GM12878 (cell line): ENCODE results near the gene CLDN16. TPM values are rescaled to one million over a fixed set of nuclear protein-coding genes. Genes with fewer than 3 reads are reported as not detected.

ENCODE experiments used
- CBFB ChIP-seq: IDR thresholded peaks from 2 replicates; pipeline ENCODE4 v1.6.1; 2016; ENCODE audit warnings: antibody characterized with exemption, low read depth
- DPF2 ChIP-seq: fragments of 450-650 bp; IDR thresholded peaks from 2 replicates; pipeline ENCODE4 v1.6.1; 2017; ENCODE audit warnings: mild to moderate bottlenecking
- FOXM1 ChIP-seq: IDR thresholded peaks from 2 replicates; pipeline ENCODE4 v1.6.1; 2012; ENCODE audit warnings: low read depth, mild to moderate bottlenecking, inconsistent platforms, low read length, moderate library complexity
- KAT2A ChIP-seq: conservative IDR thresholded peaks from 2 replicates; pipeline ENCODE4 v1.6.1; 2011; ENCODE audit warnings: low read depth, low read length; ENCODE audit not compliant: control insufficient read depth
- NFIC ChIP-seq: IDR thresholded peaks from 2 replicates; pipeline ENCODE4 v1.6.1; 2012; ENCODE audit warnings: low read depth, mild to moderate bottlenecking, inconsistent platforms, low read length, moderate library complexity
- PAX5 ChIP-seq: IDR thresholded peaks from 2 replicates; pipeline ENCODE4 v1.6.1; 2011; ENCODE audit warnings: low read depth, low read length, borderline replicate concordance
- RFX5 ChIP-seq: IDR thresholded peaks from 2 replicates; pipeline ENCODE4 v1.6.1; 2011; ENCODE audit warnings: low read depth, low read length, improper control_type of control experiment
- SPI1 ChIP-seq: IDR thresholded peaks from 2 replicates; pipeline ENCODE4 v1.6.1; 2011; ENCODE audit warnings: low read depth, mild to moderate bottlenecking, low read length, moderate library complexity, borderline replicate concordance; ENCODE audit not compliant: insufficient read depth
- TCF7 ChIP-seq: IDR thresholded peaks from 2 replicates; pipeline ENCODE4 v1.6.1; 2014; ENCODE audit warnings: antibody characterized with exemption, borderline replicate concordance
- ZNF207 ChIP-seq: fragments of 450-650 bp; IDR thresholded peaks from 2 replicates; pipeline ENCODE4 v1.6.1; 2014; ENCODE audit warnings: antibody characterized with exemption, mild to moderate bottlenecking, borderline replicate concordance
- ZNF217 ChIP-seq: fragments of 450-650 bp; IDR thresholded peaks from 2 replicates; pipeline ENCODE4 v1.6.1; 2017; ENCODE audit warnings: antibody characterized with exemption, mild to moderate bottlenecking
- ZNF24 ChIP-seq: fragments of 450-650 bp; IDR thresholded peaks from 2 replicates; pipeline ENCODE4 v1.6.1; 2017; ENCODE audit warnings: antibody characterized with exemption, mild to moderate bottlenecking
- ZNF622 ChIP-seq: fragments of 450-650 bp; IDR thresholded peaks from 2 replicates; pipeline ENCODE4 v1.6.1; 2017; ENCODE audit warnings: mild to moderate bottlenecking, inconsistent platforms
- polyA plus RNA-seq, 11 experiments: library from polyadenylated mRNA; depleted of rRNA in 4 of 11; unstranded in 6 of 11; stranded (reverse) in 5 of 11; fragments of >200 nt; fragmentation: Nextera tagmentation in 4 of 11; fragmentation: Illumina TruSeq in 1 of 11; extraction: Ambion mirVana in 4 of 11; extraction: Trizol in 1 of 11; gene quantifications; 1 replicate in 1 of 11; 2 replicates in 10 of 11; pipeline versions ENCODE4 v1.2.1 to v1.2.3, GENCODE V29; 2011 to 2016; ENCODE audit warnings: inconsistent platforms in 2 of 11, missing spikeins in 2 of 11, low read depth in 1 of 11
- total RNA-seq, 4 experiments: library from RNA; depleted of rRNA in 3 of 4; stranded (reverse); fragments of >200 nt in 3 of 4; fragmentation: Illumina TruSeq in 1 of 4; extraction: Trizol in 1 of 4; gene quantifications; 2 replicates each; pipeline versions ENCODE4 v1.2.1 to v1.2.3, GENCODE V29; 2013 to 2021
- TF ChIP-seq, protein P1 (sequence below): IDR thresholded peaks from 2 replicates; pipeline ENCODE4 v1.6.1; 2011; ENCODE audit warnings: borderline replicate concordance, low read depth, mild to moderate bottlenecking, moderate library complexity, low read length; ENCODE audit not compliant: insufficient read depth, poor library complexity, severe bottlenecking
- TF ChIP-seq, protein P2 (sequence below): IDR thresholded peaks from 2 replicates; pipeline ENCODE4 v1.6.1; 2011; ENCODE audit warnings: borderline replicate concordance, low read depth, mild to moderate bottlenecking, moderate library complexity, mixed read lengths, low read length; ENCODE audit not compliant: insufficient read depth; ENCODE audit errors: extremely low read length
- TF ChIP-seq, protein P3 (sequence below): IDR thresholded peaks from 2 replicates; pipeline ENCODE4 v1.6.1; 2012; ENCODE audit warnings: low read depth, low read length, improper control_type of control experiment
- TF ChIP-seq, protein P4 (sequence below): fragments of 450-650 bp; IDR thresholded peaks from 2 replicates; pipeline ENCODE4 v1.6.1; 2018; ENCODE audit warnings: borderline replicate concordance, mild to moderate bottlenecking; ENCODE audit not compliant: partially characterized antibody
- TF ChIP-seq, protein P5 (sequence below): IDR thresholded peaks from 2 replicates; pipeline ENCODE4 v1.6.1; 2012; ENCODE audit warnings: mild to moderate bottlenecking, low read depth, low read length
- TF ChIP-seq, protein P6 (sequence below): IDR thresholded peaks from 2 replicates; pipeline ENCODE4 v1.6.1; 2012; ENCODE audit warnings: low read depth, low read length, improper control_type of control experiment

CLDN16 gene
- total and polyA plus RNA-seq, 10 of the 15 experiments (the other 5 are each of a cell fraction or from before 2014, with no cell fraction given), result 3.2 to 26.6 (median 4.0) TPM

DNA sequence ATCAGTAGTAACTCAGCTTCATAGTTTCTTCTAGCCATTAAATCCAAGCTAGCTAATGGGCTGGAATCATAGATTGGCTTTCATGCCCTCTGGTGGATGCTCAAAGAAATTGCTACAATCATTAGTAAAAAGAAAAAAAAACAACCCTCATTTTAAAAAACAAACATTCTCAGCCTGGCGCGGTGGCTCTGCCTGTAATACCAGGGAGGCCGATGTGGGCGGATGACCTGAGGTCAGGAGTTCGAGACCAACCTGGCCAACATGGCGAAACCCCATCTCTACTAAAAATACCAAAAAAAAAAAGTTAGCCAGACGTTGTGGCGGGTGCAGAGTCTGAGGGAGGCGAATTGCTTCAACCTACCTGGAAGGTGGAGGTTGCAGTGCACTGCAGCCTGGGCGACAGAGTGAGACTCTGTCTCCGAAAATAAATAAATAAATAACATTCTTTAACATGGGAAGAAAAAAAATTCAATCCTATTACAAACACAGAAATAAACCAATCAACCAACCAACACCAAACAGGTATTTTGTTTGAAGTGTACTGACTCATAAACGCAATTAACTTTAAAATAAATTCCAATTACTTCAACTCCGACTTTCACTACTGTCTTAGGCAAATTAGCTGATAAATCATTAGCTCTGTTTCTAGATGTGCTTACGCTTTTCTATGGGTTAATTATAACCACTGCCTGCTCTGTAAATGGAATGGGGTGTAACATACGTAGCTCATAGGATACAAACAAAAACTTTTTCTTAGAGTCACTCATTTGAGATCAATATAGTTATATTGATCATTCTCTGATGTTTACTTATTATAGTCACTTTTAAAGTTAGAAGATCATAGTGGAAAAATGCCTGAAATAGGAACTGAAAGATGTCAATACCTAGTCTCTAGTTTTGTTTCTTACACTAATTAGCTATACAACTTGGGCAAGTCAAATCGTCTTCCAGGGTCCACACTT is 36.8 kb downstream of the CLDN16 start (continued):
- TF ChIP-seq, protein P1, sequence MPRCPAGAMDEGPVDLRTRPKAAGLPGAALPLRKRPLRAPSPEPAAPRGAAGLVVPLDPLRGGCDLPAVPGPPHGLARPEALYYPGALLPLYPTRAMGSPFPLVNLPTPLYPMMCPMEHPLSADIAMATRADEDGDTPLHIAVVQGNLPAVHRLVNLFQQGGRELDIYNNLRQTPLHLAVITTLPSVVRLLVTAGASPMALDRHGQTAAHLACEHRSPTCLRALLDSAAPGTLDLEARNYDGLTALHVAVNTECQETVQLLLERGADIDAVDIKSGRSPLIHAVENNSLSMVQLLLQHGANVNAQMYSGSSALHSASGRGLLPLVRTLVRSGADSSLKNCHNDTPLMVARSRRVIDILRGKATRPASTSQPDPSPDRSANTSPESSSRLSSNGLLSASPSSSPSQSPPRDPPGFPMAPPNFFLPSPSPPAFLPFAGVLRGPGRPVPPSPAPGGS, result no peak
- TF ChIP-seq ZNF207 (no peak), SPI1 (peak; percentile 38; the same call in 1 of the 2 replicates), TCF7 (no peak), DPF2 (peak; percentile 71), ZNF24 (peak; percentile 57), NFIC (no peak), PAX5 (no peak), CBFB (no peak), RFX5 (no peak), FOXM1 (0 out of 2 replicates have a peak, but pooled peaks have one; percentile 14), ZNF622 (no peak), ZNF217 (0 out of 2 replicates have a peak, but pooled peaks have one; percentile 13), KAT2A (no peak)
- TF ChIP-seq, protein P2, sequence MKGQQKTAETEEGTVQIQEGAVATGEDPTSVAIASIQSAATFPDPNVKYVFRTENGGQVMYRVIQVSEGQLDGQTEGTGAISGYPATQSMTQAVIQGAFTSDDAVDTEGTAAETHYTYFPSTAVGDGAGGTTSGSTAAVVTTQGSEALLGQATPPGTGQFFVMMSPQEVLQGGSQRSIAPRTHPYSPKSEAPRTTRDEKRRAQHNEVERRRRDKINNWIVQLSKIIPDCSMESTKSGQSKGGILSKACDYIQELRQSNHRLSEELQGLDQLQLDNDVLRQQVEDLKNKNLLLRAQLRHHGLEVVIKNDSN, result no peak
- TF ChIP-seq, protein P3, sequence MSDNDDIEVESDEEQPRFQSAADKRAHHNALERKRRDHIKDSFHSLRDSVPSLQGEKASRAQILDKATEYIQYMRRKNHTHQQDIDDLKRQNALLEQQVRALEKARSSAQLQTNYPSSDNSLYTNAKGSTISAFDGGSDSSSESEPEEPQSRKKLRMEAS, result no peak
- TF ChIP-seq, protein P4, sequence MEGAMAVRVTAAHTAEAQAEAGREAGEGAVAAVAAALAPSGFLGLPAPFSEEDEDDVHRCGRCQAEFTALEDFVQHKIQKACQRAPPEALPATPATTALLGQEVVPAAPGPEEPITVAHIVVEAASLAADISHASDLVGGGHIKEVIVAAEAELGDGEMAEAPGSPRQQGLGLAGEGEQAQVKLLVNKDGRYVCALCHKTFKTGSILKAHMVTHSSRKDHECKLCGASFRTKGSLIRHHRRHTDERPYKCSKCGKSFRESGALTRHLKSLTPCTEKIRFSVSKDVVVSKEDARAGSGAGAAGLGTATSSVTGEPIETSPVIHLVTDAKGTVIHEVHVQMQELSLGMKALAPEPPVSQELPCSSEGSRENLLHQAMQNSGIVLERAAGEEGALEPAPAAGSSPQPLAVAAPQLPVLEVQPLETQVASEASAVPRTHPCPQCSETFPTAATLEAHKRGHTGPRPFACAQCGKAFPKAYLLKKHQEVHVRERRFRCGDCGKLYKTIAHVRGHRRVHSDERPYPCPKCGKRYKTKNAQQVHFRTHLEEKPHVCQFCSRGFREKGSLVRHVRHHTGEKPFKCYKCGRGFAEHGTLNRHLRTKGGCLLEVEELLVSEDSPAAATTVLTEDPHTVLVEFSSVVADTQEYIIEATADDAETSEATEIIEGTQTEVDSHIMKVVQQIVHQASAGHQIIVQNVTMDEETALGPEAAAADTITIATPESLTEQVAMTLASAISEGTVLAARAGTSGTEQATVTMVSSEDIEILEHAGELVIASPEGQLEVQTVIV, result no peak
- TF ChIP-seq, protein P5, sequence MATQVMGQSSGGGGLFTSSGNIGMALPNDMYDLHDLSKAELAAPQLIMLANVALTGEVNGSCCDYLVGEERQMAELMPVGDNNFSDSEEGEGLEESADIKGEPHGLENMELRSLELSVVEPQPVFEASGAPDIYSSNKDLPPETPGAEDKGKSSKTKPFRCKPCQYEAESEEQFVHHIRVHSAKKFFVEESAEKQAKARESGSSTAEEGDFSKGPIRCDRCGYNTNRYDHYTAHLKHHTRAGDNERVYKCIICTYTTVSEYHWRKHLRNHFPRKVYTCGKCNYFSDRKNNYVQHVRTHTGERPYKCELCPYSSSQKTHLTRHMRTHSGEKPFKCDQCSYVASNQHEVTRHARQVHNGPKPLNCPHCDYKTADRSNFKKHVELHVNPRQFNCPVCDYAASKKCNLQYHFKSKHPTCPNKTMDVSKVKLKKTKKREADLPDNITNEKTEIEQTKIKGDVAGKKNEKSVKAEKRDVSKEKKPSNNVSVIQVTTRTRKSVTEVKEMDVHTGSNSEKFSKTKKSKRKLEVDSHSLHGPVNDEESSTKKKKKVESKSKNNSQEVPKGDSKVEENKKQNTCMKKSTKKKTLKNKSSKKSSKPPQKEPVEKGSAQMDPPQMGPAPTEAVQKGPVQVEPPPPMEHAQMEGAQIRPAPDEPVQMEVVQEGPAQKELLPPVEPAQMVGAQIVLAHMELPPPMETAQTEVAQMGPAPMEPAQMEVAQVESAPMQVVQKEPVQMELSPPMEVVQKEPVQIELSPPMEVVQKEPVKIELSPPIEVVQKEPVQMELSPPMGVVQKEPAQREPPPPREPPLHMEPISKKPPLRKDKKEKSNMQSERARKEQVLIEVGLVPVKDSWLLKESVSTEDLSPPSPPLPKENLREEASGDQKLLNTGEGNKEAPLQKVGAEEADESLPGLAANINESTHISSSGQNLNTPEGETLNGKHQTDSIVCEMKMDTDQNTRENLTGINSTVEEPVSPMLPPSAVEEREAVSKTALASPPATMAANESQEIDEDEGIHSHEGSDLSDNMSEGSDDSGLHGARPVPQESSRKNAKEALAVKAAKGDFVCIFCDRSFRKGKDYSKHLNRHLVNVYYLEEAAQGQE, result no peak
- TF ChIP-seq, protein P6, sequence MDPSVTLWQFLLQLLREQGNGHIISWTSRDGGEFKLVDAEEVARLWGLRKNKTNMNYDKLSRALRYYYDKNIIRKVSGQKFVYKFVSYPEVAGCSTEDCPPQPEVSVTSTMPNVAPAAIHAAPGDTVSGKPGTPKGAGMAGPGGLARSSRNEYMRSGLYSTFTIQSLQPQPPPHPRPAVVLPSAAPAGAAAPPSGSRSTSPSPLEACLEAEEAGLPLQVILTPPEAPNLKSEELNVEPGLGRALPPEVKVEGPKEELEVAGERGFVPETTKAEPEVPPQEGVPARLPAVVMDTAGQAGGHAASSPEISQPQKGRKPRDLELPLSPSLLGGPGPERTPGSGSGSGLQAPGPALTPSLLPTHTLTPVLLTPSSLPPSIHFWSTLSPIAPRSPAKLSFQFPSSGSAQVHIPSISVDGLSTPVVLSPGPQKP, result no peak
